T-helper 22 cell (primary cell): ENCODE results near the gene RIMKLA.

Experiments
- DNase-seq: peaks from one replicate; pipeline ENCODE4 v3.0.0-alpha.2; 2020; ENCODE audit warnings: low read depth

Gene RIMKLA

DNA sequence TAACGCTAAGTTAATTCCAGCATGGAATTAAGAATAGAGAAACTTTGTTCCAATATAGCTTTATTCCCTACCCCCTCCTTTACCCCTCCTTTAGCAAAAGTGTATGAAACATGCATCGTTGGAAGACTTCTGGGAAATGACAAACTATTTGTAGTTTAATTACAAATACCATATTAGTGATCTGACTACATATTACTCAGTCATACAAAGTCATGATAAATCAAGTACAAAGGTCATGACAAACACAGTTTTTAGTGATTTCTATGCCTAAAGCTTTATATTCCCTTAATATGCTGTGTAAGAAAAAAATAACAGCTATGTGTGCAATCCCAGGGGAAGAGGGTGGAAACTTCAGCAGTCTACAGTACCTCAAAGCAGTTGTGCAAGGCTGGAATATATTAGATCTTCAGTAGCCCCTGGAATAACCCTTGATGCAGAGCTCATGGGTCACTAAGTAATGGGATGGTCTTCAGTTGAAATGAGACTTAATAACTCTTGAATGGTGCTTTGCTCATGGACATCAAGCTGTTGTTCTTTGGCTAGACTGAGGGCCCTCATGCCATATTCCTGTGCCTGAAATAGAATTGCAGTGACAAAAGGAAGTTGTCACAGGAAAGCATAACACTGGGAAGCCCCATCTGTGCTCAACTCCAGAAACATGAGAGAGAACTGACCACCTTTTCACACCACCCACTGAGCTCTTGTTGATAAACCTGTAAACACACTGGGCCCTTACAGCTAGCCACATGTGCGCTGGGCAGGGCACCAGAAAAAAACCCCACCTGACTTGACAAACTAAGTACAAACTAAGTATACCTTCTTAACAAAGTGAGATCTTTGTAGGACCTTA is 49.9 kb downstream of the RIMKLA start:
- no peak for DNase-seq

- no peak for DNase-seq
Measured at GRCh38 chr1:42431514-42431913, 50.9 kb downstream of the RIMKLA start.

DNA sequence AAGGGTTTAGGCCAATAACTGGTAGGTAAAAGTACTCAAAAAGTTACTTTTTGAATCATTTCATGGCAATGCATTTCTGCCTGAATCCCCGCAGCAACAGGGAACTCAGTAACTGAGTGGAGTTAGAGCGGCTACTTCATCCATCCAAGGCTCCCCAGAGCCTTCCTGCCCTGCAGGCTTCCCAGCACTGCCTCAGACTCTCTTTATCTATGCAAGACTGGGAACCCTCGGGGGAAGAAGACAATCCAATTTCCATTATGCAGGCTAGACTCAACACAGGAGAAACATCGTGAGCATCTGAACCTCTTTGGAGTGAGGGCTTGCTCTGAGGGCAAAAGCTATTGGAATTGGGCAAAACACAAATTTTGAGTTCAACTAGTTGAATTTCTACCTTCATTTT is 52.1 kb downstream of the RIMKLA start:
- no peak for DNase-seq

DNA sequence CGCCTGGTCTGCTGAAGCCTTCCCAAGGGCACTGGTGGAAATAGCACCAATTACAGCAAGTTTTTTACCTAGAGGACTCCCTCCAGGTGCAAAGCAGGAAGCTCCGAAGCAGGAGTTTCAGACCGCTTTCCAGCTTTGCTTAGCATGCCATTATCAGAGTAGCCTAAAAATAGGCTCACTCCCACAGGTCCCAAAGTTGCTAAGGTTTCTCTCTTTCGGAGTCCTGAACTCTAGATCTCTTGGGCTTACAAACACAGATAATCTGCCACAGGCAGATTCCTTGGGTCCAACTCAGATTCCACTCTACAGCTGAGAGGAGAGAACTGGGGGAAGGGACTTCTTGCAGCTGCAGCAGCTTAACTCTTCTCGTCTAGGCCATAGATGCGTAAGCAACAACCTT is 52.8 kb downstream of the RIMKLA start:
- no peak for DNase-seq

DNA sequence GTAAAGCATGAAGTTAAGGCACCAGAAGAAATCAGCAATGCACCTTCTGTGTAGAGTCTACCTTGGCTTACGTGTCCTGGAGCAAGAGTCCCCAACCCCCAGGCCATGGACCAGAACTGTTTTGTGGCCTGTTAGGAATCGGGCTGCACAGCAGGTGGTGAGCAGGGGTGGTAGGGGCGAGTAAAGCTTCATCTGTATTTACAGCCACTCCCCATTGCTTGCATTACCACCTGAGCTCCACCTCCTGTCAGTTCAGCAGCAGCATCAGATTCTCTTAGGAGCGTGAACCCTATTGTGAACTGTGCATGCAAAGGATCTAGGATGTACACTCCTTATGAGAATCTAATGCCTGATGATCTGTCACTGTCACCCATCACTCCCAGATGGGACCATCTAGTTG is 53.7 kb downstream of the RIMKLA start:
- no peak for DNase-seq

GRCh38 chr1:42439940-42440339 is 59.3 kb downstream of the RIMKLA start:
- no peak for DNase-seq

DNA sequence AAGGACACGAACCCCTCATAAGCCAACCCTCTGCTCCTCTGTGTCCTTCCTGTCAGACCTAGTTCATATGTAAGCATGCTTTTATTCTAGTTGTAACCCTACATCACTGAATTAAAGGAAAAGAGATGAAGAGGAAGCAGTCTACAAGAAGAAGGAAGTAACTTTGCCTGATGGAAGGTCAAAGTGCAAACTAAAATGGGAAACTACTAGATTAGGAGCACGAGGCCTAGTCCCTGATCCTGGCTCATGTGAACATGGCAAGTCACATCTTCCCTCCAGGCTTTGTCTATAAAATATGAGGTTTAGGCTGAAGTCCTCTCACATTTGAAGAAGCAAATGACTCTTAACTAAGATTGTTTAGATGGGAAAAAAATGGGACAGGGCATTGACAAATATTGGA is 62.1 kb downstream of the RIMKLA start:
- DNase-seq, result no peak

- DNase-seq, result no peak
Measured at GRCh38 chr1:42449256-42449655, 68.7 kb downstream of the RIMKLA start.

DNA sequence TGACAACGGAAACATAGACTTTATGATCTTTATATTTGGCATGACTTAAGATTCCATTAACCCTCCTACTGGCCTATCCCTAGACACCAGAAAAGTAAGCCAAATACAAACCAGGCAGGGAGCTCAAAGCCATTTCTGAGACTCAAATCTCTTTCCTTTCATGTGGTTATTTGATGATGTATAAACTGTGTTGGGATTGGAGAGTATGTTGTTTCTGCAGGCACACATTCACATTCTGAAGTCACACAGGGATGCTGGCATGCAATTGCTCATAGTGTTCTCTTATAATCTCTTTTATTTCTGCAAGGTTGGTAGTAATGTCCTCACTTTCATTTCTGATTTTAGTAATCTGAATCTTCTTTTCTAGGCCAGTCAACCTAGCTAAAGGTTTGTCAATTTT is 69.5 kb downstream of the RIMKLA start:
- DNase-seq, result no peak

DNA sequence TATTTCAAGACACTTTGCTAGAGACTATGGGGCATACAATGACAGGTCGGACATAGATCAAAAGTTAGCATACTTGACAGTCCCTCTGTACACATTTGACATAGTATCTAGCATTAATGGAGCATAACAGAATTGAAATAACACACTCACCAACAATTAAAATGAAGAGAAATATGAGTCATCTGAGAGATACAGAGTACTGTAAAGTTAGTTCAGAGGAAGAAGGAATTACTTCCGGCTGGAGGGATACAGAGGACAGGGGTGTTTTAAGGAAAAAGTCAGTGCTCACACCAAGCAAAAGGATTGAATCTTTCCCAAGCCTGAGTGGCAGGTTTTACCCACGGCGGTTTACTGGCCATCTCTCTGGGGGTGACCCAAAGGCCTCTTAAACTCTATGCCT is 72.8 kb downstream of the RIMKLA start:
- DNase-seq, result no peak

DNA sequence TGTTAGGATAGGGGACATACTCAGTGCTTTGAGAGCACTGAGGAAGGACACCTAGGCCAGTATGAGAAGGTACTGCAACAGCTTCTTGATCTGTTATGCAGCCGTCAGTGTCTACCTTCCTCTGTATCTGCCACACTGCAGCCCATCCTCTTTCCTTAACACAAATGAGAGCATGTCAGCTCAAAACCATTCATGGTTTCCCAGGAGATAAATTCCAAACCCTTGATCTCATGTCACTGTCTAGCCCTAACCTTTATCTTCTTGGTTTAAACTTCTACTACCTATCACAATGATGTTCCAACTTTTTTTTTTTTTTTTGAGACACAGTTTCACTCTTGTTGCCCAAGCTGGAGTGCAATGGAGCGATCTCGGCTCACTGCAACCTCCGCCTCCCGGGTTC is 73.8 kb downstream of the RIMKLA start:
- no peak for DNase-seq

DNA sequence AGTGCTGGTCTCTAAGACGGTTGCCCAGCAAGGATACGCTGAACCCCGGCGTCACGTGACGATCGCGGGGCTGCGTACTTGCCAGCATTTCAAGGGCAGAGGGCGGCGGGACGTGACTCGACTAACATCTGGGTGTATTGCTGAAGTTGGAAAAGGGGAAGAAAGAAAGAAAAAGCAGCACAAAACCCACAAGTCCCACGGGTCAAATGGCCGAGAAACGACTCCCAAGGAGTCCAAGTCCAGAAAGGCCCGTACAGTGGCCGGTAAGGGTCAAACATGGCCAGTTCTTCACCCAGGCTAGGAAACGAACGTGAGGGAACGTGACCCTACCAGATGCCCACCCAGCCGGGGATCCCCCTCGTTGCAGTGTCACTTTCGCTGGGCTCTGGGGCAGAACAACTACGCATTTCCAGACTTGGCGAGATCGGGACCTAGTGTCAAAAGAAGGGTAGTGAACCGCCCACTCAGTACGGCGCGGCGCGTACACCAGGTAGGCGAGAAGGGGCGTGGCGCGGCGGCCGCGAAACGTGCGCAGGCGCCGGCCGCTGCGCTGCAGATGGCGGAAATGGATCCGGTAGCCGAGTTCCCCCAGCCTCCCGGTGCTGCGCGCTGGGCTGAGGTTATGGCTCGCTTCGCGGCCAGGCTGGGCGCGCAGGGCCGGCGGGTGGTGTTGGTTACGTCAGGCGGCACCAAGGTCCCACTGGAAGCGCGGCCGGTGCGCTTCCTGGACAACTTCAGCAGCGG is 75.6 kb downstream of the RIMKLA start, which contains the start of the genes PPCS and ZMYND12:
TSS of gene PPCS (plus strand) at position 534 of the 744 bp plus-strand sequence. CDS start at position 557, 23 bp downstream.
TSS of gene ZMYND12 (minus strand) at position 13 of the 744 bp plus-strand sequence. CDS start 25 bp downstream, outside the sequence.
- DNase-seq, result peak; percentile 84

DNA sequence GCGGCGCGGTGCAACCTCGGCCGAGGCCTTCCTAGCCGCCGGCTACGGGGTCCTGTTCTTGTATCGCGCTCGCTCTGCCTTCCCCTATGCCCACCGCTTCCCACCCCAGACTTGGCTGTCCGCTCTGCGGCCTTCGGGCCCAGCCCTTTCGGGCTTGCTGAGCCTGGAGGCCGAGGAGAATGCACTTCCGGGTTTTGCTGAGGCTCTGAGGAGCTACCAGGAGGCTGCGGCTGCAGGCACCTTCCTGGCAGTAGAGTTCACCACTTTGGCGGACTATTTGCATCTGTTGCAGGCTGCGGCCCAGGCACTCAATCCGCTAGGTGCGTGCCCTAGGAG is 76.1 kb downstream of the RIMKLA start:
- peak; percentile 49 for DNase-seq

GRCh38 chr1:42461196-42461595 is 80.6 kb downstream of the RIMKLA start:
- no peak for DNase-seq

DNA sequence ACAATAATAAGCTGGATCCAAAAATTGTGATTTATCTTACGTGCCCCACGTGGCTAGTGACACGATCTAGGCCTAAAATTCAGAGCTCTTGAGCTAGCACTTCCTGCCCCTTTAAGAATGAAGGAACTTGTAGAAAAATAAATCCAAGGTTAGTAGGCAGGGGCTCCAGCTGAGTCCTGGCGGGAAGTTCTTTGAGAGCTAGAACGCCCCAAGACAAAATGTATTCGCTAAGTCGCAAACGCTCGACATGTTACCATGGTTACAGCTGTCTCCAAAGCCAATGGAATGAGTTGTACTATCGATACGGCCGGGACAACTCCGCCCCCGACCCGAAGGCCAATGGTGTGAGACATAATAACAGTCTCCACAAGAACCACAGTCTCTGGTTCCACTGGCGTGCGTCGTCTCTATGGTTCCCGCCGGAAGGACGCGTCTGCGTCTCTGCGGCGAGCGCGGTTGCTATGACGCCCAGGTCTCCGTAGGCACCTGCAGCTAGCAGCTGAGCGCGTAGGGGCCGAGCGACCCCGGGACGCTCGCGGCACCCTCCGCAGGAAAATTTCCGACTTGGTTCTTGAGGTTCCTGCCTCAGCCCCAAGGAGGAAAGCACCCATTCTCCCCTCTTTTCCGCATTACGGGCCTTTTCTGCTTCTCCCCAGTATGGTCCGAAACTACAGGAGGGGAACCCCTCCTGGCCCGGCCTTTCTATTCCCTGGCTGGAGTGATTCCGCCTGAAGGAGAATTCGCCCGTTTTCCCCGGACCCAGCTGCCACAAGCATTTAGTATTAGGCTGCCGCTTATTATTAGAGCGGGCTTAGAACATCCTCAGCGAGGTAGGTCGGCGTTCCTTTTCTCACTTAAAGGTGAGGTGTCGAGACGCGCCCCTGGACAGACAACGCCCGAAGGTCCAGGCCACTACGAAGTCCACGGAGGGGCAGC is 82.5 kb downstream of the RIMKLA start, which contains the start of gene CCDC30:
TSS of gene CCDC30 (plus strand) at position 459 of the 936 bp plus-strand sequence. CDS start 17,266 bp downstream, outside the sequence.
- peak; percentile 97 for DNase-seq

DNA sequence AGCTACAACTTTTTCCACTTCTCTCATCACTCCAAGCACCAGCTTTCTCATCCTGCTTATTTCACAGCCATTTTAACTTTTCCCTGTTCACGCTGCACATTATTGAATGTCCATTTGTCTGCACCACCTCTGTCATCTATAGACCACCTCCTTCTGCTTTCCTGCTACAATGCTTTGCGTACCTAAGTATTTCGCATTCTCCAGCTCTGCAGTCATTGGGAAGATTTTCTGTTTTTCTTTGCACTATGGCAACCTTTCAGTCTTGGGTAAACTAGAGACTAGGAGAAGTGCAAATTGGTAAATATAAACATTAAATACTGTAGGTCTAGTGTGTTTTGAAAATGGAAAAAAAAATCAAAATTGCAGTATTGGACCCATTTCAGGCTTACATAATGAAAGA is 83.3 kb downstream of the RIMKLA start:
- no peak for DNase-seq

DNA sequence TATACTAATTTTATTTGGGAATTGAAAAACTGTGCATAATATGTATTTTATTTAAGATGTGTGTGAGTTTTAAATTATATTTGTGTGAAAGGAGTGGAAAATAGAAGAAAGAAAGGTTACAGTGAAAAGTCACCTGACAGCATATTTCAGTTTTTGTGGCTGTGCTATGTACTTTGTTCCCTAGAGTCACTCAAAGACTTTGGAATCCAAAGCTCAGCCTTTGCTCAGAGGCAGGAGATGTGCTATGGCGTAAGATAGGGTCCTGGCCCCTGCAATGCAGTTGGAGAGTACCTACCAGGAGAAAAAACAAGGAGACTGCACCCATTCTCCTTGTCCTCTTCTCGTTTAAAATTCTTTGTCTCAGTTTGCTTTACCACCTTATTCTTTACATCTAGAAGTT is 85.4 kb downstream of the RIMKLA start:
- no peak for DNase-seq

DNA sequence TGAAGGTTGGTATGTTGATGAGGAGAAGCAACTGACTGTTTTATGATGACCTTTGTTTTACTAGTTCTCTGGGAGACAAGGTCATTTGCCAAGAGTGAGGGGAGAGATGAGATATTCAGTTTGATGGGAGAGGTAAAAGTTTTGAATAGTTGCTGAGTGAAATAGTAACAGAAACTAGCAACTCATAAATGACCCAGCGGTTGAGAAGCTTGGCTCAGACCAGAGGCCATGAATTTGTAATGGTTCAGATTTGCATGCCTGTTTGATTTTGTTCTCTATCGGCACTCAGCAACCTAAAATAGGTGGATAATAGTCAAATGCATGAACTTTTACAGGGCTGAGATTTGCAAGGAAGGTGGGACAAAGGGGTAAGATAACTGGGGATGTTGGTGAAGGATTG is 89.1 kb downstream of the RIMKLA start:
- no peak for DNase-seq
